ENCODE results near the gene TOMM5.

TOMM5 gene

GRCh38 chr9:37561682-37562081 is 30.7 kb downstream of the TOMM5 start:
- DNase-seq = no peak

DNA sequence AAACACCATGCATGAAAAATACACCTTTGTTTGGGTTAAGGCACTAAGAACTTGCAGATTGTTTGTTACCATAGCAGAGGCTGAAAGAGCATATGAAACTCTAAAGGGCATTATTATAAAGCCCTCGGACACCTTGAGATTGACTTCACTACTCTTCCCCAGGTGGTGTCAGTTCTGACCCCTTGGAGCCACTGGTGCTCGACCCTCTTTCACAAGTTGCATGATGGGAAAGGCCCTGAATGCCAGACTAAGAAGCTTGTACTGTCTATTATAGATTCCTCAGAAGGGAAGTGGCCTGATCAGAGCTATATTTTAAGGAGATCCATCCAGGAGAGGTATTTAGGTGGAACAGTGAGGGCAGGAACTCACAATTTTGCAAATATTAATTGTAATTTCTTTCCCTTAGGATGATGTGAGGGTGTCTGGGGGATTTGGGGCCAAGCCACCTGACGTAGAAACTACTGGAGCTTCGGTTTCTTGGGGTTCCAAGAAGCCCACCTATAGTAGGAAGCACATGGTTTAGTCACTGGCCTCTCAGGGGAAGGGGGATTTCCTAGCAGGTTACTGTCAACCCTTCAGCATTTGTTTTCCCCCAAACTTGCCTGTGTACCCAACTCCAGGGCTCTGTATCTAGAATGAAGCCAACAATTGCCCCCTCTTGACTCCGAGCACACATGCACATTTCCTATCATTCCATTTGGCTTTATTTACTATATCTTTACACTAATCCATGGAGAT is 32.4 kb downstream of the TOMM5 start:
- DNase-seq = no peak

GRCh38 chr9:37559125-37559524 is 33.3 kb downstream of the TOMM5 start:
- no peak for DNase-seq

GRCh38 chr9:37555786-37556185 is 36.6 kb downstream of the TOMM5 start:
- no peak for DNase-seq

- DNase-seq = no peak
Observed at GRCh38 chr9:37554318-37554717, 38.1 kb downstream of the TOMM5 start.

DNA sequence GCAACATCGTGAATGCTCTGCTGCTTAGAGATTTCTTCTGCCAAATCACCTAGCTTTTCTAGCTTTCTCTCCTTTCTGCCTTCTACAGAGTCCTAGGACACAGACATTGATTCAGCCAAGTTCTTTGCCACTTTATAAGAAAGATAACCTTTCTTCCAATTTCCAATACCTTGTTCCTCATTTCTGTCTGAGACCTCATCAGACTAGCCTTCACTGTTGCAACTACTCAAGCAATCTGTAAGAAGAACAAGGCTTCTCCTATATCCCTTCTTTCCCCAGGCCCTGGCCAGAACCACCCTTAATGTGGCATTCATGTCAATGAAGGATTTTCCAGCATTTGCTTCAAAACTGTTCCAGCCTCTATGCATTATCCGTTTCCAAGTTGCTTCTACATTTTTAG is 40.5 kb downstream of the TOMM5 start:
- no peak for DNase-seq

DNA sequence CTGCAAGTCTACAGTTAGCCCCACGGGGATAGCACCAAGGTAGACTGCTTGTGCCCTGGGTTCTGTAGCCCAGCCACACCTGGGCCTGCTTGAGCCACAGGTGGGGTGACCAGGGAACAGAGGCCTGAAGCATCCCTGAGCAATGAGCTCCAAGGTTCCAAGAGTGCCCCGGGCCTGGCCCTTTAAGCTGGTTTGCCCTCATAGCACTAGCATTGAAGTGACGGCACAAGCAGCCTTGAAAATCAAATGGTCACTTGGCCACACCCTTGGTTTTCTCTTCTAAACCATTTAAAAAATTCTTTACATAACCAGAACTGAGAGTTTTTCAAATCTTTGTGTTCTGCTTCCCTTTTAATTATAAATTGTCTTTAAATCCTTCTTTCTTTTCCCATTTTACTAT is 40.9 kb downstream of the TOMM5 start:
- no peak for DNase-seq

DNA sequence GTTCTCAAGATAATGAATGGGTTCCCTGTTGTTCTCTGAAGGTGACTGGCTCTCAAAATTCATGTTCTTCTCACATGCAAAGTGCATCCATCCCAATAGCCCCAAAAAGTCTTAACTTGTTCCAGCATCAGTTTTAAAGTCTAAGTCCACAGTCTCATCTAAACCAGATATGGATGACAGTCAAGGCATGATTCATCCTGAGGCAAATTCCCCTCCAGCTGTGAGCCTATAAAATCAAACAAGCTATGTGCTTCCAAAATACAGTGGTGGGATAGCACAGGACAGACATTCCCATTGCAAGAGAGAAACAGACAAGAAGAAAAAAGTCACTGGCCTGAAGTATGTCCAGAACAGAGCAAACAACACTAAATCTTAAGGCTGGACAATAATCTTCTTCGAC is 41.6 kb downstream of the TOMM5 start:
- DNase-seq = no peak

DNA sequence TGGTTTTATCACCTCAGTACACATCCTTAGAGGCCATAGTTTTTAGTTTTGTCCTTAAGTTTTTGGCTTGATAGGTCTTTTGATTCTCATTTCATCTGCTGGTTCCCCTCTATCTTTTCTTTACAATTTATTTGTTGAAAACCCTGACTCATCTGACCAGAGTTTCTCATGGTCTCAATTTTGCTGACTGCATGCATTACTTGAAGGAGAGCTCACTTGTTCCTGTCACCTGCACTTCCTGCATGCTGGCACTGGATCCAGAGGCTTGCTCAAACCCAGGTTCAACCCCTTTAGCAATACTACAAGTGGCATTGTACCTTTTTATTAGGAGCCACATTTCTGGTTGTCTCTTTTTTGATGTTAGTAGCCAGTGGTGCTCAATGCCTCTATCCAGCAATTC is 42.9 kb downstream of the TOMM5 start:
- no peak for DNase-seq

GRCh38 chr9:37547328-37547878 is 45.0 kb downstream of the TOMM5 start:
- no peak for DNase-seq

DNA sequence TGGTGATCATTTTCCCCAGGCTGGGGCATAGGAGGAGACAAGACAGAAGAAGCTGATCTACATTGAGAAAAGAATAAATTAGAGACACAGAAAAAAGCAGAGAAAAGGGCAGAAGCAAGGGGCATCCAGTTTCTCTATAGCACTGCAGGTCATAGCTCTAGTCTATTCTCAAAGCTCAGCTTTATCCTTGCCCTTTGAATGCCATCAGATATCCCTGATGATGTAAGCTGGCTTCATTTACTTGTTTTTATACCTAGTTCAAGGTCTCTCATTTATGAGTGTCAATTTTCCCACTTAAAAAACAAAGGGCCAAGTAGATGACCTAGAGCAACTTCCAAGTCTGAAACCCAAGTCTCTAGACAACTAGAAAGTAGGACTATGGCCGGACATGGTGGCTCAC is 48.9 kb downstream of the TOMM5 start:
- no peak for DNase-seq

DNA sequence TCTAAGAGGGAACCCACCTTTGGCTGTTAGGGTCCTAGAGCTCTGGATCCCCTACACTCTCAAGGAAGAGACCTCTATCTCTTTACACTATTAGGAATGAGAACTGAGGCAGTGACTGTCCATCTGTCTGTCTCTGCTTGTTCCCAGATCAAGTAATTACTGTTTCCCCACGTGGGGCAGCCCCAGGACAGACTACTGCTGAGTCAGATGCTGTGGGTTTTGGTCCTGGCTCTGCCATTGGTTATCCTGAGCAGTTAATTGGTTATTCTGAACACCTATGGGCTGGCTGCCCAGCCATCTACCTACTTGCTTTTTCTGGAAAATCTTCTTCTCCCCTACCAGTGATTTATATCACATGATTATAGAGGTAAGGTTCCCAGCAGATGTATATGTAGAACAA is 49.5 kb downstream of the TOMM5 start:
- no peak for DNase-seq

- DNase-seq = no peak
Observed at GRCh38 chr9:37542488-37542887, 49.9 kb downstream of the TOMM5 start.

- DNase-seq = no peak
Observed at GRCh38 chr9:37541465-37541864, 50.9 kb downstream of the TOMM5 start.

DNA sequence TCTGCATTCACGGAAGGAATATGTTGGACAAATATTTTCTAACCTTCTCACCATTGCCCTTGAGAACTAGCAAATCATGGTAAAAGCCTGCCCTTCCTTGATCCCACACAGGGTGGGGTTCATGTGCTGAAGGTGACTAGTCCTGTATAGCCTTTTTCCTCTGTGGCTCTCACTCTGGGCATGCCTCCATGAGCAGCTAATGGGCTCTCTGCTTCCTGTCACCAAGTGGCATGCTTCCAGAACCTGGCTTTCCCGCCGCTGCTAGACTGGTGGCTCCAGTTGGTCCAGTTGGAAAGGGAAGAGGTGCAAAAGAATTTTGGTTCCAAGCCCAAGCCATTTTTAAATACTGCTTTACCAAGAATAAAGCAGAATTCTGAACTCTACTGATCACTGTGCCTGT is 51.8 kb downstream of the TOMM5 start:
- no peak for DNase-seq

- no peak for DNase-seq
Observed at GRCh38 chr9:37539634-37540033, 52.8 kb downstream of the TOMM5 start.
